Adrenal gland (tissue), 5 donors: Measurements from ENCODE around the gene SESN1.

Experiments used
- POLR2A ChIP-seq, 2 donors: fragments of 450-650 bp; IDR thresholded peaks; one replicate each; pipeline ENCODE4 v1.6.1; 2017; ENCODE audit warnings: antibody characterized with exemption in 2 of 2, mild to moderate bottlenecking in 2 of 2, moderate library complexity in 1 of 2
- TF ChIP-seq, protein P1 (sequence below), 6 experiments: fragments of 450-650 bp in 4 of 6; fragments of 200-600 bp in 2 of 6; sonication (generic) in 1 of 6; IDR thresholded peaks; 1 replicate in 5 of 6; 2 replicates in 1 of 6; pipeline versions ENCODE4 v1.5.1 to v1.8.0; 2016 to 2021; ENCODE audit warnings: antibody characterized with exemption in 6 of 6, mild to moderate bottlenecking in 2 of 6, moderate library complexity in 1 of 6
- donor health status: DM: no; HTN: no; CAD: no.

DNA sequence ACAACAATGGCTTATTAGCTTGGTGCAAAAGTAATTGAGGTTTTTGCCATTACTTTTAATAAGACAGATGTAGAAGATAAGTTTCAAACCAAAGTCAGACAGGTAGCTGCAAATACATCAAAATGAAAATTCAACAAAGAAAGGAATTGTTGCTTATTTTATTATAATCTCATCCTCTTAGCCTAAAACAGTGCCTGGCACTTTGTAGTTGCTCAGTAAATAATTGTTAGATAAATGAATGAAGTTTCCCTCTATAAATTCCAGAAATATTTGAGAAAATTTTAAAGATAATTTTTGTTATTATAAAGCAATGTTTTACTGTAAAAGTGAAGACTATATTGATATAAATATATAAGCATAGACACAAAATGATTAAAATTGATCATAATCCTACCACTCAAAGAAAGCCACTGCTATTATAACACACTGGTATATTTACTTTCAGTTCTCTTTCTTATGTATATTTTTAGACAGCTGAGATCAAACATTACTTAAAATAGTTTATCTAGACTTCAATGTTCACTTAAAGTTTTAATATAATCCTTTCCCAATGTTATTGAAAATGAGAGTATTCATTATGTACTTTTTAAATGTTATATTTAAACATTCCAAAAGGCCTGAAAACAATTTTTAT is 42.5 kb downstream of the SESN1 start:
- TF ChIP-seq, protein P1, sequence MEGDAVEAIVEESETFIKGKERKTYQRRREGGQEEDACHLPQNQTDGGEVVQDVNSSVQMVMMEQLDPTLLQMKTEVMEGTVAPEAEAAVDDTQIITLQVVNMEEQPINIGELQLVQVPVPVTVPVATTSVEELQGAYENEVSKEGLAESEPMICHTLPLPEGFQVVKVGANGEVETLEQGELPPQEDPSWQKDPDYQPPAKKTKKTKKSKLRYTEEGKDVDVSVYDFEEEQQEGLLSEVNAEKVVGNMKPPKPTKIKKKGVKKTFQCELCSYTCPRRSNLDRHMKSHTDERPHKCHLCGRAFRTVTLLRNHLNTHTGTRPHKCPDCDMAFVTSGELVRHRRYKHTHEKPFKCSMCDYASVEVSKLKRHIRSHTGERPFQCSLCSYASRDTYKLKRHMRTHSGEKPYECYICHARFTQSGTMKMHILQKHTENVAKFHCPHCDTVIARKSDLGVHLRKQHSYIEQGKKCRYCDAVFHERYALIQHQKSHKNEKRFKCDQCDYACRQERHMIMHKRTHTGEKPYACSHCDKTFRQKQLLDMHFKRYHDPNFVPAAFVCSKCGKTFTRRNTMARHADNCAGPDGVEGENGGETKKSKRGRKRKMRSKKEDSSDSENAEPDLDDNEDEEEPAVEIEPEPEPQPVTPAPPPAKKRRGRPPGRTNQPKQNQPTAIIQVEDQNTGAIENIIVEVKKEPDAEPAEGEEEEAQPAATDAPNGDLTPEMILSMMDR (IDR thresholded peaks at IDR 0.05): no peak
- no peak for TF ChIP-seq POLR2A (IDR thresholded peaks at IDR 0.05)
